ENCODE measurements around the gene TREML2.

The TREML2 gene

GRCh38 chr6:41214559-41215238, 13.8 kb upstream of the TREML2 start:
- TF ChIP-seq CTCF (IDR thresholded peaks at IDR 0.05; ENCODE audit: low read depth, low read length) (no peak), MAX (IDR thresholded peaks at IDR 0.05; ENCODE audit: low read depth, low read length) (no peak), MYC (IDR thresholded peaks at IDR 0.05; ENCODE audit: low read depth, low read length) (no peak), POLR2A (IDR thresholded peaks at IDR 0.05; ENCODE audit: extremely low read depth, insufficient read length) (no peak)
- no peak overlapping the region for H3K4me3 ChIP-seq (ENCODE audit: low read depth, low read length)
- no peak for DNase-seq (ENCODE audit: low read depth)

GRCh38 chr6:41209547-41210320, 8.8 kb upstream of the TREML2 start:
- no peak for TF ChIP-seq MYC (IDR thresholded peaks at IDR 0.05; ENCODE audit: low read depth, low read length)
- TF ChIP-seq MAX (IDR thresholded peaks at IDR 0.05; ENCODE audit: low read depth, low read length), result no peak
- no peak for TF ChIP-seq POLR2A (IDR thresholded peaks at IDR 0.05; ENCODE audit: extremely low read depth, insufficient read length)
- H3K4me3 ChIP-seq (ENCODE audit: low read depth, low read length), result no peak overlapping the region
- no peak for DNase-seq (ENCODE audit: low read depth)

DNA sequence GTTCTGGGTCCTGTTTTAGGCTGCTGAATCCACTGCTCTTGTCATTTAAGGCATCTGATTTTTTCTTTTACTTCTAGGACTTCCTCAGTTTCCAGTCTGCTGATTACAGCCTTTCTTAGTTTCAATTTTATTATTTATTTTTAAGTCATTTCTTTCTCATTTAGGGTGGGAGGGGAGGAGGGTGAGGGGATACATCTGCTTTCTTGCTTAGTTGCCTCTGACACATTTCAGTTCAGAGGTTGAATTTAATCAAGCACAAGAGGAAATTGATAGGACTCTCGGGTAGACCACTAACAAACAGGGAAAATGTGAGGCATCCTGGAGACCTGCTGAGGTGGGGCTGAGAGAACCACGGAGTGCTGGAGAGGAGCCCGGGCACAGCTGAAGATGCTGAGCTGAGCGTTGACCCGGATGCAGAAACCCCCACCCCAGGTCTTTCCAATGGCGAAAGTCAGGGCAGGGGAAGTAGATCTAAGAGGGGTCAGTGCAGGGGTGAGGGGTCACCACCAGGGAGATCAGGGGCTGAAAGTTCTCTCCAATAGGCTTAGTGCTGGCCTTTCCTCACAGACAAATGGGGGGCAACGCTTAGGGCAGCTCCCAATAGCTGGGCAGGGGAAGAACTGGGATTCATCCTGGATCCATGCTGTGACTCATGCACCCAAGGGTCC, 7.6 kb upstream of the TREML2 start:
- H3K4me3 ChIP-seq (ENCODE audit: low read depth, low read length), result no peak overlapping the region
- TF ChIP-seq MYC (IDR thresholded peaks at IDR 0.05; ENCODE audit: low read depth, low read length) (no peak), POLR2A (IDR thresholded peaks at IDR 0.05; ENCODE audit: extremely low read depth, insufficient read length) (no peak), MAX (IDR thresholded peaks at IDR 0.05; ENCODE audit: low read depth, low read length) (no peak), CTCF (IDR thresholded peaks at IDR 0.05; ENCODE audit: low read depth, low read length) (no peak)
- DNase-seq (ENCODE audit: low read depth), result no peak

- DNase-seq (ENCODE audit: low read depth), result no peak
- no peak overlapping the region for H3K4me3 ChIP-seq (ENCODE audit: low read depth, low read length)
- no peak for TF ChIP-seq CTCF (IDR thresholded peaks at IDR 0.05; ENCODE audit: low read depth, low read length)
- TF ChIP-seq MYC (IDR thresholded peaks at IDR 0.05; ENCODE audit: low read depth, low read length), result no peak
- no peak for TF ChIP-seq MAX (IDR thresholded peaks at IDR 0.05; ENCODE audit: low read depth, low read length)
- no peak for TF ChIP-seq POLR2A (IDR thresholded peaks at IDR 0.05; ENCODE audit: extremely low read depth, insufficient read length)
These were observed 3.2 kb upstream of the TREML2 start for GRCh38 chr6:41204156-41204555.

DNA sequence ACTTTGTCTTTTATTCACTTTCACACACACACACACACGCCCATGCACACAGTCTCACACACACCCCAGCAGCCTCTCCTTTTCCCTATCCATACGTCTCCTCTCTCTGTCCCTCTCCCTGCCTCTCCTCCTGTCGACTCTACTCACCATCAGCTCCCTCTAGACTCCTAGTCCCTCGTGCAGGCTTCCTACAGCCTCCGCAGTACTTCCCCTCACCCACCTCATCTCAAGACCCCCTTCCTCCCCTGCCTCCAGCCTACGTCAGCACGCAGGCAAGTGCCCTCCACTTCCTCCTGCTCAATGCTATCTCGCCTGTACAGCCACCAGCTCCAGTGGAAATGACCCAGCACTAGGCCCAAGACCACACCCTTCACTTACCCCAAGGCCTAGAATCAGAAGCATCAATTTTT, 820 bp upstream of the TREML2 start:
- no peak for TF ChIP-seq MYC (IDR thresholded peaks at IDR 0.05; ENCODE audit: low read depth, low read length)
- TF ChIP-seq MAX (IDR thresholded peaks at IDR 0.05; ENCODE audit: low read depth, low read length), result no peak
- TF ChIP-seq CTCF (IDR thresholded peaks at IDR 0.05; ENCODE audit: low read depth, low read length), result no peak
- no peak for TF ChIP-seq POLR2A (IDR thresholded peaks at IDR 0.05; ENCODE audit: extremely low read depth, insufficient read length)
- peak; percentile 30 for DNase-seq (ENCODE audit: low read depth)
- H3K4me3 ChIP-seq (ENCODE audit: low read depth, low read length), result no peak overlapping the region

Data from NB4 (cell line).